GM18526 (cell line): ENCODE measurements around the gene CUTC.

ENCODE experiments used
- POLR2A ChIP-seq: IDR thresholded peaks from 3 replicates; pipeline ENCODE4 v1.6.1; 2011; ENCODE audit not compliant: insufficient read length; ENCODE audit errors: extremely low read depth

The CUTC gene

DNA sequence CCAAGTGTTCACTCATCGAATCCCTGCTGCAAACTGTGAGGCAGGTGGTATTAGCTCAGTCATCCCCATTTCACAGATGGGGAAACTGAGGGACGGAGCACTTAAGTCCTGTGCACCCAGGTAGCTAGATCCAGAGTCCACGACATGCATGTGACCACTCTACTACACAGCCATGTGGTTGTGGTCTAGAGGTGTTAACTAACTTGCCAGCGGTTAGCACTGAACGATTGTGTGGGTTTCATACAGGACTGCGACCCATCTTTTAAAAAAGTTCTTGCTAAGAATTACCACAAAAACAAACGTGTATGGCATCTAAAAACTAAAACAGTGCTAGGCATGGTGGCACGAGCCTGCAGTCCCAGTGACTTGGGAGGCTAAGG is 34.3 kb downstream of the CUTC start:
- TF ChIP-seq POLR2A = no peak

DNA sequence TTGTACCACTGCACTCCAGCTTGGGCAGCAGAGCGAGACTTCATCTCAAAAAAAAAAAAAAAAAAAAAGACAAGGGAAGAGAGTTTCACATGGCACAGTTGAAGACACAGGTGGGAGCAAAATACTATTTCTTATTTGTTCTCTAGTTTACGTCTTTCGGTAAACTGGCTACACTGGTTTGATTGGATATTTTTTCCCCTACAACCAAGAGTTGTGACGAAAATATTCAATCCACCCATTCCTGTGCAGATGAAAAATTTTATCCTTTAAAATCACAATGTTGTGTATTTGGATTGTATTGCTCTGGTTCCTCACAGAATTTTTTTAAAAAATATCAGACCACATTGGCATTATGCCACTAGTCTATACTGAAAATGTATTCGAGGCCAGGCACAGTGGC is 35.9 kb downstream of the CUTC start:
- no peak for TF ChIP-seq POLR2A

- no peak for TF ChIP-seq POLR2A
Observed at GRCh38 chr10:99768556-99768955, 36.5 kb downstream of the CUTC start.

GRCh38 chr10:99769706-99770105 is 37.7 kb downstream of the CUTC start:
- no peak for TF ChIP-seq POLR2A

DNA sequence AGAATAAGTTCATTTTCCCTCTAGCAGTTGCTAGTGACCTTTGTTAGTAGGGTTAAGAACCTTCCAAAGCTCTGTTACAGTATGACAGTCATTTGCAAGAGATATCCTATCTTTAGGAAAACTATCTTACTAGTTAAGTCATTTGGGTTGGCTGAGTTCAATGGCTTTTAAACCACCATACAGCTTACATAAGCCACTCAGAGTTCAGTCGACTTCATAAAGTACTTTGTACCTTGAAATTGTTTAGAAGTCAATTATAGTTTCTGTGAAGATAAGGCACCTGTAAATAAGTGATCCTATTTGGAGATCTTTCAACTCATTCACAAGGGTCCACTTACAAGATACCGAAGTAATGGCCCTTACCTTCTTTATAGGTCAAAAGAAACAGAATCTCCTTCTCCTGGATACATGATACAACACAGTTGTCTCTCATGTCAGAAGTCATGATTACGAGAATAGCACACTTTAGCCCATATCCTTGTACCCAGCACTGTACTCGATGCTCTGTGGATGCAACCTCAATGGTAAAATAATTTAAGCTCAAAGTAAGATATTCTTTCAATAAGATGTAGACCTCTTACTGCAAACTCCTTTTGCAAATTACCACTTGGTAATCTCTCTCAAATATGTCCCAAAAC is 38.5 kb downstream of the CUTC start:
- TF ChIP-seq POLR2A = no peak

GRCh38 chr10:99775850-99776249 is 43.8 kb downstream of the CUTC start:
- TF ChIP-seq POLR2A = no peak

DNA sequence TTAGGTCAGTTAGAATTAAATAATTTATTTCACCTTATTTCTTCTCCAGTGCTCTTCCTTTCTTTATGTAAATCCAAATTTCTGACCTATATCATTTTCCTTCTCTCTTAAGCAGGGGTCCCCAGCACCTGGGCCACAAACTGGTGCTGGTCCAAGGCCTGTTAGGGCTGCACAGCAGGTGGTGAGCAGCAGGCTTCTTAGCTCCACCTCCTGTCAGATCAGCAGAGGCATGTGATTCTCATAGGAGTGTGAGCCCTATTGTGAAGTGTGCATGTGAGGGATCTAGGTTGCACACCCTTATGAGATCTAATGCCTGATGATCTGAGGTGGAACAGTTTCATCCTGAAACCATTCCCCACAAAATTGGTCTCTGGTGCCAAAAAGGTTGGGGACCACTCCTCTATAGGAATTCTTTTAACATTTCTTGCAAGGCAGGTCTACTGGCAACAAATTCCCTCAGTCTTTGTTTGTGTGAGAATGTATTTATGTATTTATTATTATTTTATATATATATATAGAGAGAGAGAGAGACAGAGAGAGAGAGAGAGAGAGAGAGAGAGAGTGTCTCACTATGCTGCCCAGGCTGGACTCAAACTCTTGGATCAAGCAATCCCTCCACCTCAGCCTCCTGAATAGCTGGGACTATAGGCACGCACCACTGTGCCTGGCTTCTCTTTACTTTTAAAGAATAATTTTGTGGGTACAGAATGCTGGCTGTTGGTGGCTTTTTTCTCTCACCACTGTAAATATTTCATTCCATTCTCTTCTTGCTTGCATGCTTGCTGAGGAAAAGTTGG is 46.1 kb downstream of the CUTC start:
- TF ChIP-seq POLR2A = no peak

GRCh38 chr10:99779335-99779734 is 47.3 kb downstream of the CUTC start:
- no peak for TF ChIP-seq POLR2A

- no peak for TF ChIP-seq POLR2A
Observed at GRCh38 chr10:99781734-99782429, 49.8 kb downstream of the CUTC start.

DNA sequence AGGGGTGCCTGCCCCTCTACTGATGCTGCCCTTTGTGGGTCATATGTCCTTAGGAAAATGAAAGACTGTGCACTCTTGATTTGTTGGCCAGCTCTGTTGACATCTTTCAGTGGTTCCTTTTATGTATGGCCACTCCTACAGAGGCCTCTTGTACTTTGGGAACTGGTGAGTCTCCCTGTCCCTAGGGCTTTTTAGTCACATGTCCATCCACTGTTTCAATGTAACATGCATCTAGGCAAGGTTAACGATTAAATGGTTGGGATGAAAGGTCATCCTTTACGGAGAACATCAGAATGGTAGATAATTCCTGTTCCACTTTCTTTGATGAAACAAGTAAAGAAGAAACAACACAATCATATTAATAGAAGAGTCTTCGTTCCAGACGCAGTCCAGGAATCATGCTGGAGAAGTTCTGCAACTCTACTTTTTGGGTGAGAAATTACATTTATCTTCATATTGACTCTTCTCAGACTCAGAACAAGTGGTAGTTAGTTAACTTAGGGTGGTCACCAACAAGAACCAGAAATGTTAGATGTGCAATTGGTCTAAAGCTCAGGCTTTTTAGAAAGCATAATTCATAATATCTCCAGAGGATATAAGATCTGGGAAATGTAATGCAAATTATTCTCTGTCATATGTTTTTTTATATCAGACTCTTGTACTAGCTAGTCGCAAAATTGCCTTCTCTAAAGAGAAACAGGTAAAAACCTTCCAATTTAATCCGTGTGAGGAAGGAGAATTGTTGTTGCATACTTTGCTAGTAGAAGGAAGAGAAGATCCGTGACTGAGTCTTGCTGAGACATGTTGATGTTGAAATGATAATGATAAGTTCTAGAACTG is 50.6 kb downstream of the CUTC start, which contains the start of gene ABCC2:
TSS of gene ABCC2 (plus strand) at position 194 of the 840 bp plus-strand sequence. CDS start at position 399, 205 bp downstream.
- no peak for TF ChIP-seq POLR2A

DNA sequence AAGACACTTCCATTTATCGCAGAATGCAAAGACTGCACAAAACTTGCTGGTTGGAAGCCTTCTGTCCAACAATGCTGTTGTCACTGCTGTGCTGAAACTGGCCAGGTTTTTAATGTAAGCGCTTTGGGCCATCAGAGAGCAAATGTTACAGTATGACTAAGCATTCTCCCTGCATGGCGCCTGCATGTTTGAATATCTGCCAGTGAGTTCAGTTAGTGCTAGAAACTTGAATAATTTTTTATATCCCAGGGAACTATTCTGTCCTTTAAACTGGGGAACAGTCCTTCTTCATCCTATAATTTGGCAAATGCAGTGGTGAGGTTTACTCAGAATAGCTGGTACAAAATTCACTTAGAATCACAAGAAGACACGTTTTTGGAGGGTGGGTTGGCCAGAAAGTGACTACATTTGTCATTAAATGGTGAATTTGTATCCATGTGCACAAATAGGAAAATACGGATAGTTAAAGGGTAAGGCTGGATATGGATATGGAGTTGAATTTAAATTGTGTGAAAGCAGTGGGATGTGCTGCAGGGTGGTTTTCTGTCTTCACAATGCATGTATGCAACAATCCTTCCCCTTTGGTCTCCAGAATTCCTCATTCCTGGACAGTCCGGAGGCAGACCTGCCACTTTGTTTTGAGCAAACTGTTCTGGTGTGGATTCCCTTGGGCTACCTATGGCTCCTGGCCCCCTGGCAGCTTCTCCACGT is 52.1 kb downstream of the CUTC start:
- TF ChIP-seq POLR2A = no peak

GRCh38 chr10:99784727-99785441 is 52.9 kb downstream of the CUTC start:
- no peak for TF ChIP-seq POLR2A

GRCh38 chr10:99785646-99786045 is 53.6 kb downstream of the CUTC start:
- no peak for TF ChIP-seq POLR2A

DNA sequence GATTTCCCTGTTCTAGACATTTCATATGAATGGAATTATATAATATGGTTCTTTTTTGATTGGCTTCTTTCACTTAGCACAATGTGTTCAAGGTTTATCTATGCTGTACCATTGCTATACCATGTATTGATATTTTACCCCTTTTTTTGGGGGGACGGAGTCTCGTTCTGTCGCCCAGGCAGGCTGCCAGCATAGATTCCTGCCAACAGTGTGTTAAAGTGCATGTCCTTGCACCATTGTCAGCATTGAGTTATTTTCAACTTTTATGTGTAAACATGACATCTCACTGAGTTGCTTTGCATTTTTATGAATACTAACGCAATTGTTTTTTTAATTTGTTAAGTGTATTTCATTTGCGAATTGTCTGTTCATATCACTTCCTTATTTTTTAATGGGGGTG is 55.3 kb downstream of the CUTC start:
- no peak for TF ChIP-seq POLR2A
